Nephron progenitor cell (in vitro differentiated cells): ENCODE data around the gene HMCN1.

ENCODE experiments used
- DNase-seq: peaks from one replicate; pipeline ENCODE4 v3.0.0; 2021
- H3K27ac Mint-ChIP-seq: 2 replicates; pipeline ENCODE4 v1.8.0; 2021; ENCODE audit warnings: mild to moderate bottlenecking, moderate library complexity, mixed read lengths
- H3K27me3 Mint-ChIP-seq: 2 replicates; pipeline ENCODE4 v1.8.0; 2021; ENCODE audit warnings: mild to moderate bottlenecking, low read depth, mixed read lengths; ENCODE audit not compliant: poor library complexity
- H3K36me3 Mint-ChIP-seq: 2 replicates; pipeline ENCODE4 v1.8.0; 2021; ENCODE audit warnings: low read depth, mixed read lengths
- H3K4me1 Mint-ChIP-seq: 2 replicates; pipeline ENCODE4 v1.8.0; 2021; ENCODE audit warnings: mixed read lengths
- H3K4me3 Mint-ChIP-seq: 2 replicates; pipeline ENCODE4 v1.8.0; 2021; ENCODE audit warnings: mild to moderate bottlenecking, moderate library complexity, mixed read lengths
- H3K9me3 Mint-ChIP-seq: 2 replicates; pipeline ENCODE4 v1.8.0; 2021; ENCODE audit warnings: mild to moderate bottlenecking, moderate library complexity, mixed read lengths
- TF ChIP-seq, protein P1 (sequence below): fragments of 200-600 bp; sonication (generic); IDR thresholded peaks from 2 replicates; pipeline ENCODE4 v1.5.0; 2021; ENCODE audit warnings: antibody characterized with exemption

Gene HMCN1

DNA sequence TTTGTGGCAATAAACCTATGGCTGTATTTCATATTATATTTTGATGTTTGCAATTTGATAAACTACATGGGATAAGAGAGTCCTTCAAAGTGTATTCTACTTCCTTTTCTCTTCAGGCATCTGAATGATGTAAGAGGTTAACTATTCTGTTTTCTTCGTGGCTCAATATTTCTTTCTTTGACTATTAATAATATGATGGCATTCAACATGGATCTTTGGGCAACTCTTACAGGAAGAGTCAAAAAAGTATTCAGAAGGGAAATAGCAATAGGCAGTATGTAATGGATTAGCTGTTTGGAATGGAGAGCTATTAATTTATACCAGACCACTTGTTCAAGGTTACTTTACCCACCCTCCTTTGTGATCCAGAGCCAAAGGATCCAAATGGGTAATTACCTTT is 74.4 kb downstream of the HMCN1 start:
- H3K4me1 Mint-ChIP-seq = peaks cover 20% of the 10 kb centered on the region
- H3K4me3 Mint-ChIP-seq = no peak overlapping the region
- no peak for DNase-seq
- H3K36me3 Mint-ChIP-seq = no peaks in the 10 kb centered on the region
- no peak overlapping the region for H3K27ac Mint-ChIP-seq
- H3K9me3 Mint-ChIP-seq = no peaks in the 10 kb centered on the region
- TF ChIP-seq, protein P1, sequence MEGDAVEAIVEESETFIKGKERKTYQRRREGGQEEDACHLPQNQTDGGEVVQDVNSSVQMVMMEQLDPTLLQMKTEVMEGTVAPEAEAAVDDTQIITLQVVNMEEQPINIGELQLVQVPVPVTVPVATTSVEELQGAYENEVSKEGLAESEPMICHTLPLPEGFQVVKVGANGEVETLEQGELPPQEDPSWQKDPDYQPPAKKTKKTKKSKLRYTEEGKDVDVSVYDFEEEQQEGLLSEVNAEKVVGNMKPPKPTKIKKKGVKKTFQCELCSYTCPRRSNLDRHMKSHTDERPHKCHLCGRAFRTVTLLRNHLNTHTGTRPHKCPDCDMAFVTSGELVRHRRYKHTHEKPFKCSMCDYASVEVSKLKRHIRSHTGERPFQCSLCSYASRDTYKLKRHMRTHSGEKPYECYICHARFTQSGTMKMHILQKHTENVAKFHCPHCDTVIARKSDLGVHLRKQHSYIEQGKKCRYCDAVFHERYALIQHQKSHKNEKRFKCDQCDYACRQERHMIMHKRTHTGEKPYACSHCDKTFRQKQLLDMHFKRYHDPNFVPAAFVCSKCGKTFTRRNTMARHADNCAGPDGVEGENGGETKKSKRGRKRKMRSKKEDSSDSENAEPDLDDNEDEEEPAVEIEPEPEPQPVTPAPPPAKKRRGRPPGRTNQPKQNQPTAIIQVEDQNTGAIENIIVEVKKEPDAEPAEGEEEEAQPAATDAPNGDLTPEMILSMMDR = no peak
- H3K27me3 Mint-ChIP-seq = no peaks in the 10 kb centered on the region

DNA sequence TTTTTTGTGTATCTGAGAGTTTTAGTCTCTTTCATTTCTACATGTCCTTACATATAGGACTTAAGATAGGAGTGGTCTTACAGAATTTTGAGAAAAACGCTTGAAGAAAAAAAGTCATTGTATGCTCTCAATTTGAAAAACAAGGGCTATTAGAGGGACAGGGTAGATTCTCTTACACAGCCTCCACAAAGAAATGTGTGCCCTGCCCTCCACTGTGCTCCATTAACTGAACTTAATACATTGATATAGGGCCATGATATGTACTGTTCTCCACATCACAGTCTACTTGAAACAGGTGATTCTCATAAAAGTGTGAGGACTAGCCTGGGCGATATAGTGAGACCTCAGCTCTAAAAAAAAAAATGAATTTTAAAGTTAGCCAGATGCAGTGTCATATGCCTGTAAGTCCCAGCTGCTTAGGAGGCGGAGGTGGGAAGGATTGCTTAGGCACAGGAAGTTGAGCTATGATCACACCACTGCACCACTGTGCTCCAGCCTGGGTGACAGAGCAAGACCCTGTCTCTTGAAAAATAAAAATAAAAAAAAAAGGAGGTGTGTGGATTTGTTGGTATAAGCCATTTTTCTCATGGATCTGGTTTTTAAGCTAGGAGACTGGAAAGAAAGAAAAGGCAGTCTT is 77.0 kb downstream of the HMCN1 start:
- Mint-ChIP-seq H3K9me3 (no peaks in the 10 kb centered on the region), H3K36me3 (no peaks in the 10 kb centered on the region), H3K4me1 (no peaks in the 10 kb centered on the region), H3K27me3 (no peaks in the 10 kb centered on the region), H3K4me3 (no peak overlapping the region), H3K27ac (peak overlapping the region; percentile 85)
- no peak for DNase-seq
- TF ChIP-seq, protein P1 = no peak

DNA sequence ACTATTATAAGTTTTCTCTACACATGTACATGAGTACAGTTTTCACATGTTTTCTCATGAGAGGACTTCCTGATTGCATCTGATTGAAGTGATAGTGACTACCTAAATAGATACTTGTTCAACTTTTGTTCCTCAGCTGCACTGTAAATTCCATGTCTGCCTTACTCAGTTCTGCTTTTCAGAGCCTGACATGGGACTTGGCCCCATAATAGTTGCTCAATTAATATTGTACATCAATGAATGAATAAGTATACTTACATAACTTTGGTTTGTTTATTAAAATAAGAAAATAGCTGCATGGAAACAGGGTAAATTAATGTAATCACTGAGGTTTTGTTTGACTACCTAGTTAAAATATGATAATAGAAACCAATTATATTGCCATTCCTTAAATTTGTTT is 78.7 kb downstream of the HMCN1 start:
- Mint-ChIP-seq H3K27ac (no peak overlapping the region), H3K27me3 (no peaks in the 10 kb centered on the region), H3K36me3 (no peaks in the 10 kb centered on the region), H3K4me1 (no peaks in the 10 kb centered on the region), H3K4me3 (no peak overlapping the region), H3K9me3 (no peaks in the 10 kb centered on the region)
- TF ChIP-seq, protein P1 = no peak
- DNase-seq = no peak

DNA sequence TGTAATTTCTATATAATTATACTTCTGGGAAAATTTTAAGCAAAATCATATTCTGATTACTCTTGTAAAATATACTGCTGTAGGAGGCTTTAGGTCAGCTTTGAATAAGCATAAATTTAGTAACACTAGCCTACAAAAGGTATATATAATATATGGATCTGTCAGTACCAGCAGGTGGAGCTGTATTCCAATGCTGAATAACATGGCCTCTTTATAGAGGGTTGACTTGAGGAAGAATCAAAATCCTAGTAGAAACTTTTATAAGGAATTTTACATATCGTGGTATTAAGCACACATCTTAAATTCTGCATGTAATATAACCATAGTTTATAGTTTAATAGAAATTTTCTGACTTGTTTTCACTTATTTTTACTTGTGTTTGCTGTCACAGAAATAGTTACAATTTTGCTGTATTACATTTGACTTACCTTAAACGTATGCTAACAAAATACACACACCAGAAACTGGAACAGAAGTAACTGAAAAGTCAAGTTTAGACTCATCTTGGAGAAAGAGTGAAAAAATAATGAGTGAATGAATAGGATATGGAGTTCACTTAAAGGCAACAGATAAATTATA is 79.3 kb downstream of the HMCN1 start:
- no peaks in the 10 kb centered on the region for H3K9me3 Mint-ChIP-seq
- no peaks in the 10 kb centered on the region for H3K36me3 Mint-ChIP-seq
- H3K4me1 Mint-ChIP-seq = no peaks in the 10 kb centered on the region
- no peak for DNase-seq
- H3K27ac Mint-ChIP-seq = no peak overlapping the region
- TF ChIP-seq, protein P1 = peak; percentile 37
- H3K4me3 Mint-ChIP-seq = no peak overlapping the region
- H3K27me3 Mint-ChIP-seq = no peaks in the 10 kb centered on the region

DNA sequence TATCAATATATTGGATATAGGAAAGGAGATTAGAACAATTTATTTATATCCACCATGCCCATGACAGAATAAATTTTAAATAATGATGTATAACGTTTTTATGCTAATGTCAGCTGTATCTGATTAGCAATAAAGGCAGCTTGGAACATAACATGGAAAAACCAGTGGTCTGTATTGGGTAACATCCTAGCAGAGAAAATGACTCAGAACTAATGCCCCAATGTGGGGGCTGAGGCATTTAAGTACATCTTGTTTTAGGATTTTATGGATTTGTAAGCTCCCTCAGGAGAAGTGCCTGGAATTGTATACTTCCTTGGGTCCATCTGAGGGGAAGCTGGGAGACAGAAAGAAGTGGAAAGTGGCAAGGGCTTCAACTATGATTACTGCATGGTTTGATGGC is 82.3 kb downstream of the HMCN1 start:
- H3K9me3 Mint-ChIP-seq = no peaks in the 10 kb centered on the region
- peaks cover 4% of the 10 kb centered on the region for H3K36me3 Mint-ChIP-seq
- no peak overlapping the region for H3K4me3 Mint-ChIP-seq
- H3K4me1 Mint-ChIP-seq = no peaks in the 10 kb centered on the region
- H3K27ac Mint-ChIP-seq = no peak overlapping the region
- no peaks in the 10 kb centered on the region for H3K27me3 Mint-ChIP-seq
- TF ChIP-seq, protein P1 = no peak
- no peak for DNase-seq

DNA sequence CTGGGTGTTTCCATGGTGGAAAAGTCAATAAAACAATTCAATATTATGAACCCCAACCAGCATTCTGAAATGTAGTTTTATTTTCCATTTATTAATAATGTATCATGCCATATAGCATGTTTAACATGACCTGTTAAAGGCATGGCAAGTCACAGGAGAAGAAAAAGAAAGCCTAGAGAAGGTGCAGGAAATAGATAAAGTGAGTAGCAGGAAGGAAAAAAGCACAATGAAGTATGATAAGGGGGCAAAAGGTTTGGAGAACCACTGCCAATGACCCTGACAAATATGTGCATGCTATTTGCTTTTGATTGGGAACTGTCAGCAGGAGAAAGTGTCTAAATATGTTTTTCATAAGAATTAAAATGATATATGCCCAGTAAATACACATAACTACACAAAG is 85.6 kb downstream of the HMCN1 start:
- H3K36me3 Mint-ChIP-seq = peaks cover 4% of the 10 kb centered on the region
- H3K4me1 Mint-ChIP-seq = peaks cover 9% of the 10 kb centered on the region
- H3K27ac Mint-ChIP-seq = no peak overlapping the region
- H3K27me3 Mint-ChIP-seq = no peaks in the 10 kb centered on the region
- H3K4me3 Mint-ChIP-seq = no peak overlapping the region
- TF ChIP-seq, protein P1 = no peak
- no peaks in the 10 kb centered on the region for H3K9me3 Mint-ChIP-seq
- no peak for DNase-seq
